HG03135 (cell line): ENCODE measurements around the gene DAZAP1.
"Not testable (repeated sequence)": the region's sequence is repeated elsewhere in the genome, so short reads cannot be mapped to it uniquely, and the experiment has no call there.

ENCODE experiments used
- ATAC-seq: cut with Tn5 transposase; IDR thresholded peaks from one replicate; pipeline ENCODE4 v1.9.1; 2021; ENCODE audit warnings: mild to moderate bottlenecking, moderate library complexity; ENCODE audit not compliant: unreplicated experiment

DAZAP1 gene

GRCh38 chr19:1471010-1471514, 63.7 kb downstream of the DAZAP1 start:
- no peak for ATAC-seq

- no peak for ATAC-seq
These were observed 64.3 kb downstream of the DAZAP1 start for GRCh38 chr19:1471515-1472160.

GRCh38 chr19:1472231-1473084, 65.1 kb downstream of the DAZAP1 start:
- ATAC-seq = no peak

- no peak for ATAC-seq
These were observed 65.9 kb downstream of the DAZAP1 start for GRCh38 chr19:1473085-1473851.

GRCh38 chr19:1474011-1474764, 66.8 kb downstream of the DAZAP1 start:
- no peak for ATAC-seq

GRCh38 chr19:1474765-1475351, 67.5 kb downstream of the DAZAP1 start:
- ATAC-seq = no peak

- ATAC-seq = no peak
These were observed 68.5 kb downstream of the DAZAP1 start for GRCh38 chr19:1475751-1476437.

GRCh38 chr19:1477056-1477455, 69.7 kb downstream of the DAZAP1 start:
- not testable (repeated sequence) for ATAC-seq

- peak; percentile 87 for ATAC-seq
These were observed 71.7 kb downstream of the DAZAP1 start, which contains the start of gene C19orf25 for GRCh38 chr19:1478934-1479707. TSS of gene C19orf25 (minus strand) at chr19:1479215. CDS start at chr19:1478903, 312 bp downstream.

- no peak for ATAC-seq
These were observed 74.0 kb downstream of the DAZAP1 start for GRCh38 chr19:1481224-1481892.

- no peak for ATAC-seq
These were observed 74.5 kb downstream of the DAZAP1 start for GRCh38 chr19:1481893-1482360.

GRCh38 chr19:1482361-1483130, 75.2 kb downstream of the DAZAP1 start:
- no peak for ATAC-seq

GRCh38 chr19:1483131-1483978, 76.0 kb downstream of the DAZAP1 start:
- ATAC-seq = no peak

- no peak for ATAC-seq
These were observed 76.6 kb downstream of the DAZAP1 start for GRCh38 chr19:1483979-1484428.
